ENCODE data around the gene CUX1.
"Not testable (repeated sequence)": the region's sequence is repeated elsewhere in the genome, so short reads cannot be mapped to it uniquely, and the experiment has no call there.

Gene CUX1

GRCh38 chr7:101824440-101824839 is 7.0 kb downstream of the CUX1 start:
- DNase-seq: no peak

GRCh38 chr7:101826081-101826835 is 8.8 kb downstream of the CUX1 start:
- no peak for DNase-seq

- no peak for DNase-seq
These were observed 11.0 kb downstream of the CUX1 start for GRCh38 chr7:101828301-101829020.

GRCh38 chr7:101829374-101829773 is 11.9 kb downstream of the CUX1 start:
- no peak for DNase-seq

GRCh38 chr7:101829821-101830220 is 12.4 kb downstream of the CUX1 start:
- DNase-seq: no peak

GRCh38 chr7:101831396-101831795 is 14.0 kb downstream of the CUX1 start:
- not testable (repeated sequence) for DNase-seq

- DNase-seq: no peak
These were observed 14.8 kb downstream of the CUX1 start for GRCh38 chr7:101832205-101832631.

GRCh38 chr7:101832685-101833375 is 15.4 kb downstream of the CUX1 start:
- DNase-seq: no peak

- no peak for DNase-seq
These were observed 16.4 kb downstream of the CUX1 start for GRCh38 chr7:101833799-101834198.

- DNase-seq: no peak
These were observed 17.7 kb downstream of the CUX1 start for GRCh38 chr7:101835136-101835535.

- not testable (repeated sequence) for DNase-seq
These were observed 20.0 kb downstream of the CUX1 start for GRCh38 chr7:101837433-101837832.

GRCh38 chr7:101838837-101839483 is 21.5 kb downstream of the CUX1 start:
- DNase-seq: no peak

GRCh38 chr7:101841328-101841727 is 23.9 kb downstream of the CUX1 start:
- DNase-seq: no peak

GRCh38 chr7:101843293-101844271 is 26.2 kb downstream of the CUX1 start:
- no peak for DNase-seq

- DNase-seq: no peak
These were observed 28.5 kb downstream of the CUX1 start for GRCh38 chr7:101845974-101846373.

- DNase-seq: no peak
These were observed 29.5 kb downstream of the CUX1 start for GRCh38 chr7:101846800-101847538.

GRCh38 chr7:101848208-101848951 is 31.0 kb downstream of the CUX1 start:
- no peak for DNase-seq

- DNase-seq: not testable (repeated sequence)
These were observed 31.9 kb downstream of the CUX1 start for GRCh38 chr7:101849314-101849713.

GRCh38 chr7:101852364-101852763 is 34.9 kb downstream of the CUX1 start:
- DNase-seq: not testable (repeated sequence)

GRCh38 chr7:101853684-101854083 is 36.3 kb downstream of the CUX1 start:
- DNase-seq: no peak
